ENCODE measurements around the gene SLC9A3.
A peak's percentile ranks its signal among the peaks of the same experiment; 100 is the strongest.
"Not testable (repeated sequence)": the region's sequence is repeated elsewhere in the genome, so short reads cannot be mapped to it uniquely, and the experiment has no call there.

The SLC9A3 gene

GRCh38 chr5:474840-475661 is 49.2 kb downstream of the SLC9A3 start:
- DNase-seq (ENCODE audit: low read depth in 2 of 2), result no peak

GRCh38 chr5:474232-474839 is 49.9 kb downstream of the SLC9A3 start:
- DNase-seq (ENCODE audit: low read depth in 2 of 2), result not testable (repeated sequence)

GRCh38 chr5:473551-474192 is 50.6 kb downstream of the SLC9A3 start:
- DNase-seq (ENCODE audit: low read depth in 2 of 2), result no peak

- peak; percentile 44 to 55 for DNase-seq (ENCODE audit: low read depth in 2 of 2)
Observed at GRCh38 chr5:472656-473550, 51.3 kb downstream of the SLC9A3 start.

GRCh38 chr5:472076-472655 is 52.1 kb downstream of the SLC9A3 start:
- no peak for DNase-seq (ENCODE audit: low read depth in 2 of 2)

- DNase-seq (ENCODE audit: low read depth in 2 of 2), result no peak
Observed at GRCh38 chr5:471750-472058, 52.5 kb downstream of the SLC9A3 start.

- no peak for DNase-seq (ENCODE audit: low read depth in 2 of 2)
Observed at GRCh38 chr5:470961-471749, 53.1 kb downstream of the SLC9A3 start.

GRCh38 chr5:469752-470483 is 54.3 kb downstream of the SLC9A3 start:
- DNase-seq (ENCODE audit: low read depth in 2 of 2), result no peak

GRCh38 chr5:468401-468800 is 55.8 kb downstream of the SLC9A3 start:
- DNase-seq (ENCODE audit: low read depth in 2 of 2), result no peak

- DNase-seq (ENCODE audit: low read depth in 2 of 2), result no peak
Observed at GRCh38 chr5:466661-467310, 57.5 kb downstream of the SLC9A3 start.

GRCh38 chr5:465591-466403 is 58.5 kb downstream of the SLC9A3 start:
- DNase-seq (ENCODE audit: low read depth in 2 of 2), result no peak

GRCh38 chr5:464843-465590 is 59.2 kb downstream of the SLC9A3 start:
- no peak for DNase-seq (ENCODE audit: low read depth in 2 of 2)

- no peak for DNase-seq (ENCODE audit: low read depth in 2 of 2)
Observed at GRCh38 chr5:464446-464842, 59.8 kb downstream of the SLC9A3 start.

- DNase-seq (ENCODE audit: low read depth in 2 of 2), result no peak
Observed at GRCh38 chr5:463952-464351, 60.3 kb downstream of the SLC9A3 start.

- DNase-seq (ENCODE audit: low read depth in 2 of 2), result no peak
Observed at GRCh38 chr5:463301-463700, 60.9 kb downstream of the SLC9A3 start.

GRCh38 chr5:462051-462481 is 62.2 kb downstream of the SLC9A3 start:
- DNase-seq (ENCODE audit: low read depth in 2 of 2), result no peak

GRCh38 chr5:460273-460625 is 64.0 kb downstream of the SLC9A3 start:
- no peak for DNase-seq (ENCODE audit: low read depth in 2 of 2)
